Fibroblast of pulmonary artery (primary cell): ENCODE results near the gene IQSEC1.

Experiments
- DNase-seq: peaks from one replicate; pipeline ENCODE4 v3.0.0-alpha.2; 2010; ENCODE audit warnings: low read depth
- H3K4me3 ChIP-seq: replicated peaks from 2 replicates; pipeline ENCODE4 v1.5.1; 2011; ENCODE audit warnings: low read depth, mild to moderate bottlenecking, control low read depth, low read length, moderate library complexity
- TF ChIP-seq, protein P1 (sequence below): IDR thresholded peaks from 2 replicates; pipeline ENCODE4 v1.5.1; 2011; ENCODE audit warnings: mild to moderate bottlenecking, control low read depth, low read length, inconsistent platforms; ENCODE audit errors: missing control alignments

IQSEC1 gene

GRCh38 chr3:13072600-13073325, 466 bp downstream of the IQSEC1 start:
- no peak overlapping the region for H3K4me3 ChIP-seq
- DNase-seq = no peak
- TF ChIP-seq, protein P1, sequence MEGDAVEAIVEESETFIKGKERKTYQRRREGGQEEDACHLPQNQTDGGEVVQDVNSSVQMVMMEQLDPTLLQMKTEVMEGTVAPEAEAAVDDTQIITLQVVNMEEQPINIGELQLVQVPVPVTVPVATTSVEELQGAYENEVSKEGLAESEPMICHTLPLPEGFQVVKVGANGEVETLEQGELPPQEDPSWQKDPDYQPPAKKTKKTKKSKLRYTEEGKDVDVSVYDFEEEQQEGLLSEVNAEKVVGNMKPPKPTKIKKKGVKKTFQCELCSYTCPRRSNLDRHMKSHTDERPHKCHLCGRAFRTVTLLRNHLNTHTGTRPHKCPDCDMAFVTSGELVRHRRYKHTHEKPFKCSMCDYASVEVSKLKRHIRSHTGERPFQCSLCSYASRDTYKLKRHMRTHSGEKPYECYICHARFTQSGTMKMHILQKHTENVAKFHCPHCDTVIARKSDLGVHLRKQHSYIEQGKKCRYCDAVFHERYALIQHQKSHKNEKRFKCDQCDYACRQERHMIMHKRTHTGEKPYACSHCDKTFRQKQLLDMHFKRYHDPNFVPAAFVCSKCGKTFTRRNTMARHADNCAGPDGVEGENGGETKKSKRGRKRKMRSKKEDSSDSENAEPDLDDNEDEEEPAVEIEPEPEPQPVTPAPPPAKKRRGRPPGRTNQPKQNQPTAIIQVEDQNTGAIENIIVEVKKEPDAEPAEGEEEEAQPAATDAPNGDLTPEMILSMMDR = no peak

GRCh38 chr3:13072239-13072599, 1.0 kb downstream of the IQSEC1 start:
- DNase-seq = no peak
- H3K4me3 ChIP-seq = no peak overlapping the region
- TF ChIP-seq, protein P1 = no peak

DNA sequence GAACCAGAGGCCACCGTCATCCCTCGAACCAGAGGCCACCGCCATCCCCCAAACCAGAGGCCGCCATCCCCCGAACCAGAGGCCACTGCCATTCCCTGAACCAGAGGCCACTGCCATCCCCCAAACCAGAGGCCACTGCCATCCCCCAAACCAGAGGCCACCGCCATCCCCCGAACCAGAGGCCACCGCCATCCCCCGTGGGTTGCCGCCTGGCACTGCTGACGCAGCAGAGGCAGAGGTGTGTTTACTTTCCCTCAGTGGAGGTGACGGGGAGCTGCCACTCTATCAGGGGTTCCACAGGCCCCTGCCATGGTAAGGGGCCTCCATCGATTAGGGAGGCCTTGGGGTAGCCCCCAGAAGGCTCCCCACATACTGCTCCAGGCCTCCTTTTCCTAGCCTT, 1.5 kb downstream of the IQSEC1 start:
- DNase-seq = no peak
- TF ChIP-seq, protein P1 = no peak
- H3K4me3 ChIP-seq = no peak overlapping the region

GRCh38 chr3:13070391-13071070, 2.7 kb downstream of the IQSEC1 start:
- TF ChIP-seq, protein P1 = no peak
- DNase-seq = no peak
- no peak overlapping the region for H3K4me3 ChIP-seq

DNA sequence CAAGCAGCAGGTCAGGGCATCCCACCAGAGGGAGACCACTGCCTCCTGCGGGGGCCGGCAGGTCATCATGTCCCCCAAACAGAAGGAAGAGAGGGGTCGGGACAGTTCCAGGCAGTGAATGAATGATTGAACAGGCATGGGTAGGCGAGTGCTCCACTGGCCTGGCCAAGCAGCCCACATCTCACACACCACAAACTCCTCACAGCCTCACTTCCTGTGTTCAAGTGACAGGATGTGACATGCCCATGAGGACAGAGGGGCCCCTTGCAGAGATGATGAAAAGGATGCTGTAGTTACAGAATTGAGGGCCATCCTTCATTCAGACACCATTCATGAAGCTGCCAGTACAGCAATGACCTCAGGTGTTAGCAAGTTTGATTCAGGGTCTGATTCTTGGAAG, 3.7 kb downstream of the IQSEC1 start:
- TF ChIP-seq, protein P1 = no peak
- no peak for DNase-seq
- H3K4me3 ChIP-seq = no peak overlapping the region

- H3K4me3 ChIP-seq = no peak overlapping the region
- no peak for DNase-seq
- TF ChIP-seq, protein P1 = no peak
These were observed 4.8 kb downstream of the IQSEC1 start for GRCh38 chr3:13068269-13069010.
